Measurements from ENCODE around the gene PLB1. TPM values are rescaled to one million over a fixed set of nuclear protein-coding genes. Genes with fewer than 3 reads are reported as not detected.

PLB1 gene
- total and polyA plus RNA-seq, 9 of the 15 experiments (the other 6 are each of a cell fraction or from before 2014, with no cell fraction given): 0.01 to 0.09 (median 0.07) TPM; not detected in 2

- TF ChIP-seq CHD4 (IDR thresholded peaks at IDR 0.05; ENCODE audit: insufficient read depth, insufficient replicate concordance, low read depth, low read length, poor library complexity, severe bottlenecking): no peak
- TF ChIP-seq RHOXF2B (CRISPR knock-in tag; conservative IDR thresholded peaks at IDR 0.05): no peak
- TF ChIP-seq FOSL1 (tag; conservative IDR thresholded peaks at IDR 0.05): peak; percentile 76
- TF ChIP-seq NFIC (IDR thresholded peaks at IDR 0.05): no peak
- TF ChIP-seq, protein P1, sequence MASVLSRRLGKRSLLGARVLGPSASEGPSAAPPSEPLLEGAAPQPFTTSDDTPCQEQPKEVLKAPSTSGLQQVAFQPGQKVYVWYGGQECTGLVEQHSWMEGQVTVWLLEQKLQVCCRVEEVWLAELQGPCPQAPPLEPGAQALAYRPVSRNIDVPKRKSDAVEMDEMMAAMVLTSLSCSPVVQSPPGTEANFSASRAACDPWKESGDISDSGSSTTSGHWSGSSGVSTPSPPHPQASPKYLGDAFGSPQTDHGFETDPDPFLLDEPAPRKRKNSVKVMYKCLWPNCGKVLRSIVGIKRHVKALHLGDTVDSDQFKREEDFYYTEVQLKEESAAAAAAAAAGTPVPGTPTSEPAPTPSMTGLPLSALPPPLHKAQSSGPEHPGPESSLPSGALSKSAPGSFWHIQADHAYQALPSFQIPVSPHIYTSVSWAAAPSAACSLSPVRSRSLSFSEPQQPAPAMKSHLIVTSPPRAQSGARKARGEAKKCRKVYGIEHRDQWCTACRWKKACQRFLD (CRISPR knock-in tag; IDR thresholded peaks at IDR 0.05): 0 out of 2 replicates have a peak, but pooled peaks have one; percentile 24
- no peak for TF ChIP-seq SNIP1 (IDR thresholded peaks at IDR 0.05; ENCODE audit: low read depth)
- TF ChIP-seq KDM5B (IDR thresholded peaks at IDR 0.05; ENCODE audit: insufficient replicate concordance, low read depth, low read length): no peak
- TF ChIP-seq ZNF12 (CRISPR knock-in tag; IDR thresholded peaks at IDR 0.05): no peak
- TF ChIP-seq ZNF449 (CRISPR knock-in tag; IDR thresholded peaks at IDR 0.05): no peak
- no peak for TF ChIP-seq ZKSCAN3 (CRISPR knock-in tag; IDR thresholded peaks at IDR 0.05)
- TF ChIP-seq FOXK1 (CRISPR knock-in tag; IDR thresholded peaks at IDR 0.05; ENCODE audit: borderline replicate concordance): no peak
- peak; percentile 45; the same call in 1 of the 2 replicates for TF ChIP-seq CREB1 (IDR thresholded peaks at IDR 0.05)
- TF ChIP-seq CREB1 (CRISPR knock-in tag; IDR thresholded peaks at IDR 0.05): no peak
- TF ChIP-seq ZNF239 (CRISPR knock-in tag; IDR thresholded peaks at IDR 0.05): no peak
- TF ChIP-seq FOXO4 (CRISPR knock-in tag; IDR thresholded peaks at IDR 0.05): no peak
- no peak for TF ChIP-seq MNT (conservative IDR thresholded peaks at IDR 0.05)
- no peak for TF ChIP-seq ZNF695 (CRISPR knock-in tag; IDR thresholded peaks at IDR 0.05)
- TF ChIP-seq GTF2E2 (tag; IDR thresholded peaks at IDR 0.05): no peak
- TF ChIP-seq HCFC1 (IDR thresholded peaks at IDR 0.05; ENCODE audit: low read depth, low read length): no peak
- TF ChIP-seq ZNF717 (CRISPR knock-in tag; IDR thresholded peaks at IDR 0.05): no peak
- TF ChIP-seq COPS2 (conservative IDR thresholded peaks at IDR 0.05): no peak
- TF ChIP-seq ZNF57 (CRISPR knock-in tag; IDR thresholded peaks at IDR 0.05): no peak
- peak; percentile 73 for TF ChIP-seq ZNF263 (CRISPR knock-in tag; IDR thresholded peaks at IDR 0.05; ENCODE audit: borderline replicate concordance)
- TF ChIP-seq ZNF174 (CRISPR knock-in tag; IDR thresholded peaks at IDR 0.05): no peak
Measured at GRCh38 chr2:28449488-28450395, 46.1 kb upstream of the PLB1 start (continued).

All from K562 (cell line).